Right lobe of liver (tissue), 4 donors: Measurements from ENCODE around the gene CYTH1.

Source experiments
- POLR2A ChIP-seq: fragments of 450-650 bp; IDR thresholded peaks from one replicate; pipeline ENCODE4 v1.6.1; 2017; ENCODE audit warnings: antibody characterized with exemption, mild to moderate bottlenecking
- TF ChIP-seq, protein P1 (sequence below), 4 donors: fragments of 200-600 bp in 3 of 4; fragments of 450-650 bp in 1 of 4; IDR thresholded peaks; one replicate each; pipeline versions ENCODE4 v1.5.1 to v1.8.0; 2016 to 2022; ENCODE audit warnings: antibody characterized with exemption in 4 of 4, mild to moderate bottlenecking in 2 of 4
- donor health status: DM: no; HTN: no; CAD: no.
- donor health status: DM: no; HTN: no; CAD: no.
- donor health status: DM: no; HTN: yes; CAD: no.

GRCh38 chr17:78826421-78826820 lies 44.3 kb upstream of the CYTH1 start:
- no peak for TF ChIP-seq POLR2A
- TF ChIP-seq, protein P1, sequence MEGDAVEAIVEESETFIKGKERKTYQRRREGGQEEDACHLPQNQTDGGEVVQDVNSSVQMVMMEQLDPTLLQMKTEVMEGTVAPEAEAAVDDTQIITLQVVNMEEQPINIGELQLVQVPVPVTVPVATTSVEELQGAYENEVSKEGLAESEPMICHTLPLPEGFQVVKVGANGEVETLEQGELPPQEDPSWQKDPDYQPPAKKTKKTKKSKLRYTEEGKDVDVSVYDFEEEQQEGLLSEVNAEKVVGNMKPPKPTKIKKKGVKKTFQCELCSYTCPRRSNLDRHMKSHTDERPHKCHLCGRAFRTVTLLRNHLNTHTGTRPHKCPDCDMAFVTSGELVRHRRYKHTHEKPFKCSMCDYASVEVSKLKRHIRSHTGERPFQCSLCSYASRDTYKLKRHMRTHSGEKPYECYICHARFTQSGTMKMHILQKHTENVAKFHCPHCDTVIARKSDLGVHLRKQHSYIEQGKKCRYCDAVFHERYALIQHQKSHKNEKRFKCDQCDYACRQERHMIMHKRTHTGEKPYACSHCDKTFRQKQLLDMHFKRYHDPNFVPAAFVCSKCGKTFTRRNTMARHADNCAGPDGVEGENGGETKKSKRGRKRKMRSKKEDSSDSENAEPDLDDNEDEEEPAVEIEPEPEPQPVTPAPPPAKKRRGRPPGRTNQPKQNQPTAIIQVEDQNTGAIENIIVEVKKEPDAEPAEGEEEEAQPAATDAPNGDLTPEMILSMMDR (IDR thresholded peaks at IDR 0.05), result no peak
